GM23338 (cell line): Measurements from ENCODE around the gene DISP3. TPM values are rescaled to one million over a fixed set of nuclear protein-coding genes. Genes with fewer than 3 reads are reported as not detected.

ENCODE experiments used
- ATAC-seq: fragments of 200-7000 bp; cut with Tn5 transposase; 3 replicates; pipeline ENCODE4 v1.9.1; 2020
- DNase-seq: peaks from one replicate; pipeline ENCODE4 v3.0.0-alpha.2; 2015; ENCODE audit warnings: low spot score
- H2AFZ ChIP-seq: fragments of 200-600 bp; sonication (generic); 2 replicates; pipeline ENCODE4 v1.8.0; 2016; ENCODE audit warnings: antibody characterized with exemption, mild to moderate bottlenecking, moderate library complexity
- H3F3A ChIP-seq: fragments of 200-600 bp; sonication (generic); replicated peaks from 2 replicates; pipeline ENCODE4 v1.8.0; 2017; ENCODE audit warnings: antibody characterized with exemption, mixed run types, low read depth
- H3K27ac ChIP-seq: fragments of 200-600 bp; sonication (generic); 2 replicates; pipeline ENCODE4 v1.6.1; 2016; ENCODE audit warnings: low read depth
- H3K27me3 ChIP-seq: fragments of 200-600 bp; sonication (generic); 2 replicates; pipeline ENCODE4 v1.8.0; 2016; ENCODE audit warnings: mild to moderate bottlenecking, mixed run types, moderate library complexity; ENCODE audit not compliant: insufficient read depth
- H3K36me3 ChIP-seq: fragments of 200-600 bp; sonication (generic); 2 replicates; pipeline ENCODE4 v1.8.0; 2016; ENCODE audit warnings: mild to moderate bottlenecking; ENCODE audit not compliant: insufficient read depth
- H3K4me1 ChIP-seq: fragments of 200-600 bp; sonication (generic); 2 replicates; pipeline ENCODE4 v1.8.0; 2016; ENCODE audit warnings: mild to moderate bottlenecking, moderate library complexity; ENCODE audit not compliant: insufficient read depth
- H3K4me2 ChIP-seq: fragments of 200-600 bp; sonication (generic); 2 replicates; pipeline ENCODE4 v1.7.1; 2017; ENCODE audit warnings: mixed run types
- H3K4me3 ChIP-seq: fragments of 200-600 bp; sonication (generic); 2 replicates; pipeline ENCODE4 v1.6.1; 2016; ENCODE audit warnings: mixed run types
- H3K79me2 ChIP-seq: fragments of 200-600 bp; sonication (generic); replicated peaks from 2 replicates; pipeline ENCODE4 v1.8.0; 2017; ENCODE audit warnings: mild to moderate bottlenecking; ENCODE audit not compliant: insufficient read depth
- H3K9me2 ChIP-seq: fragments of 200-600 bp; sonication (generic); 2 replicates; pipeline ENCODE4 v1.8.0; 2017; ENCODE audit not compliant: insufficient read depth
- H4K20me1 ChIP-seq: fragments of 200-600 bp; sonication (generic); replicated peaks from 2 replicates; pipeline ENCODE4 v1.8.0; 2017; ENCODE audit warnings: mild to moderate bottlenecking; ENCODE audit not compliant: insufficient read depth
- H3K27ac Mint-ChIP-seq: 2 replicates; pipeline ENCODE4 v1.8.0; 2020; ENCODE audit warnings: inconsistent platforms, mild to moderate bottlenecking, moderate library complexity, mixed read lengths
- H3K27me3 Mint-ChIP-seq: 3 replicates; pipeline ENCODE4 v1.8.0; 2022; ENCODE audit warnings: low read depth, mild to moderate bottlenecking, moderate library complexity, mixed read lengths, inconsistent platforms; ENCODE audit not compliant: insufficient read depth, poor library complexity
- H3K36me3 Mint-ChIP-seq: 3 replicates; pipeline ENCODE4 v1.8.0; 2021; ENCODE audit warnings: low read depth, mild to moderate bottlenecking, inconsistent platforms, moderate library complexity, mixed read lengths
- H3K4me1 Mint-ChIP-seq: 3 replicates; pipeline ENCODE4 v1.8.0; 2020; ENCODE audit warnings: mild to moderate bottlenecking, inconsistent platforms, mixed read lengths
- H3K4me3 Mint-ChIP-seq: 3 replicates; pipeline ENCODE4 v1.8.0; 2021; ENCODE audit warnings: moderate library complexity, mild to moderate bottlenecking, inconsistent platforms, mixed read lengths
- H3K9me3 Mint-ChIP-seq: 3 replicates; pipeline ENCODE4 v1.8.0; 2020; ENCODE audit warnings: moderate library complexity, mild to moderate bottlenecking, inconsistent platforms, mixed read lengths
- CREB1 ChIP-seq: fragments of 250-450 bp; sonication (Bioruptor Pico); IDR thresholded peaks from 2 replicates; pipeline ENCODE4 v1.5.0; 2020; ENCODE audit warnings: low read depth, mild to moderate bottlenecking, moderate library complexity
- CTCF ChIP-seq, 2 experiments: fragments of 200-600 bp in 1 of 2; sonication (generic) in 1 of 2; conservative IDR thresholded peaks; 2 replicates each; pipeline versions ENCODE4 v1.5.1 to v1.6.1; 2016 to 2017; ENCODE audit warnings: antibody characterized with exemption in 2 of 2, low read depth in 2 of 2, mild to moderate bottlenecking in 2 of 2, moderate library complexity in 1 of 2
- ETS1 ChIP-seq: IDR thresholded peaks from 2 replicates; pipeline ENCODE4 v1.6.1; 2016; ENCODE audit warnings: antibody characterized with exemption
- EZH2phosphoT487 ChIP-seq: fragments of 200-600 bp; sonication (generic); IDR thresholded peaks from one replicate; pipeline ENCODE4 v1.8.1; 2018; ENCODE audit warnings: antibody characterized with exemption; ENCODE audit not compliant: unreplicated experiment
- NANOG ChIP-seq: IDR thresholded peaks from 2 replicates; pipeline ENCODE4 v1.6.1; 2016; ENCODE audit warnings: antibody characterized with exemption, borderline replicate concordance
- POLR2AphosphoS5 ChIP-seq: IDR thresholded peaks from 2 replicates; pipeline ENCODE4 v1.6.1; 2016; ENCODE audit warnings: antibody characterized with exemption, low read depth
- STAT1 ChIP-seq: IDR thresholded peaks from one replicate; pipeline ENCODE4 v1.6.1; 2016; ENCODE audit warnings: antibody characterized with exemption; ENCODE audit not compliant: unreplicated experiment
- ZNF114 ChIP-seq: fragments of 250-450 bp; sonication (Bioruptor Pico); IDR thresholded peaks from 2 replicates; pipeline ENCODE4 v1.5.0; 2020; ENCODE audit warnings: mild to moderate bottlenecking, moderate library complexity
- ZNF331 ChIP-seq: fragments of 250-450 bp; sonication (Bioruptor Pico); IDR thresholded peaks from 2 replicates; pipeline ENCODE4 v1.5.0; 2020; ENCODE audit warnings: low read depth, mild to moderate bottlenecking, moderate library complexity
- ZNF462 ChIP-seq: fragments of 250-450 bp; sonication (Bioruptor Pico); IDR thresholded peaks from 2 replicates; pipeline ENCODE4 v1.5.0; 2020; ENCODE audit warnings: mild to moderate bottlenecking, moderate library complexity
- polyA plus RNA-seq: library from polyadenylated mRNA; unstranded; fragments of >200 nt; fragmentation: Nextera tagmentation; extraction: Ambion mirVana; gene quantifications from 2 replicates; pipeline ENCODE4 v1.2.1, GENCODE V29; 2016
- total RNA-seq: library from RNA; depleted of rRNA; stranded (reverse); fragments of >200 nt; shearing (Covaris generic); gene quantifications from 2 replicates; pipeline ENCODE4 v1.2.3, GENCODE V29; 2014

The DISP3 gene
- total and polyA plus RNA-seq, 2 experiments from 2014 or later = 3.2 to 11.1 TPM

GRCh38 chr1:11567244-11568065 lies 88.5 kb downstream of the DISP3 start:
- H3K27me3 Mint-ChIP-seq = peaks cover 12% of the 10 kb centered on the region
- 0 out of 2 replicates have a peak, but pooled peaks cover 2% of the 10 kb centered on the region for H3F3A ChIP-seq
- H2AFZ ChIP-seq = no peak overlapping the region
- no peaks in the 10 kb centered on the region for H3K4me1 ChIP-seq
- H4K20me1 ChIP-seq = no peaks in the 10 kb centered on the region
- no peak overlapping the region for H3K27ac ChIP-seq
- no peak overlapping the region; the same call in 1 of the 2 replicates for H3K27ac Mint-ChIP-seq
- no peak overlapping the region for H3K4me2 ChIP-seq
- DNase-seq (no peak), ATAC-seq (no peak)
- no peaks in the 10 kb centered on the region for H3K9me2 ChIP-seq
- no peaks in the 10 kb centered on the region for H3K27me3 ChIP-seq
- H3K79me2 ChIP-seq = no peaks in the 10 kb centered on the region
- H3K4me3 ChIP-seq = no peak overlapping the region
- H3K9me3 Mint-ChIP-seq = no peaks in the 10 kb centered on the region
- H3K36me3 ChIP-seq = no peaks in the 10 kb centered on the region
- no peaks in the 10 kb centered on the region; the same call in 2 of the 3 replicates for H3K36me3 Mint-ChIP-seq
- H3K4me3 Mint-ChIP-seq = no peak overlapping the region
- TF ChIP-seq ZNF114 (CRISPR knock-in tag) = no peak
- peaks cover 20% of the 10 kb centered on the region for H3K4me1 Mint-ChIP-seq

- H3K9me3 Mint-ChIP-seq = no peaks in the 10 kb centered on the region
- no peaks in the 10 kb centered on the region for H4K20me1 ChIP-seq
- H3F3A ChIP-seq = 0 out of 2 replicates have a peak, but pooled peaks cover 6% of the 10 kb centered on the region
- H3K79me2 ChIP-seq = no peaks in the 10 kb centered on the region
- no peak overlapping the region for H3K27ac ChIP-seq
- H2AFZ ChIP-seq = no peak overlapping the region
- no peaks in the 10 kb centered on the region for H3K27me3 ChIP-seq
- peaks cover 14% of the 10 kb centered on the region for H3K4me1 Mint-ChIP-seq
- peaks cover 9% of the 10 kb centered on the region for H3K27me3 Mint-ChIP-seq
- H3K4me2 ChIP-seq = no peak overlapping the region
- no peaks in the 10 kb centered on the region for H3K36me3 Mint-ChIP-seq
- H3K4me1 ChIP-seq = no peaks in the 10 kb centered on the region
- H3K4me3 Mint-ChIP-seq = no peak overlapping the region
- H3K36me3 ChIP-seq = no peaks in the 10 kb centered on the region
- no peak for ATAC-seq
- no peak for DNase-seq
- no peaks in the 10 kb centered on the region for H3K9me2 ChIP-seq
- H3K4me3 ChIP-seq = no peak overlapping the region
- no peak overlapping the region for H3K27ac Mint-ChIP-seq
- TF ChIP-seq ZNF331 (CRISPR knock-in tag) (no peak), ETS1 (no peak), CTCF (conservative IDR thresholded peaks at IDR 0.05; ENCODE audit: low read depth in 2 of 2) (no peak), POLR2AphosphoS5 (no peak), NANOG (no peak), ZNF462 (CRISPR knock-in tag) (no peak), EZH2phosphoT487 (no peak), STAT1 (no peak), CREB1 (CRISPR knock-in tag) (no peak)
Measured at GRCh38 chr1:11568687-11569086, 89.7 kb downstream of the DISP3 start.
